HFFc6 (cell line): ENCODE results near the gene CNGB1. TPM values are rescaled to one million over a fixed set of nuclear protein-coding genes. Genes with fewer than 3 reads are reported as not detected.

ENCODE experiments used
- DNase-seq: peaks from one replicate; pipeline ENCODE4 v3.0.0-alpha.2; 2018
- H3K27ac Mint-ChIP-seq: 2 replicates; pipeline ENCODE4 v1.8.0; 2020; ENCODE audit warnings: mild to moderate bottlenecking, mixed read lengths
- H3K27me3 Mint-ChIP-seq: 2 replicates; pipeline ENCODE4 v1.8.0; 2021; ENCODE audit warnings: mild to moderate bottlenecking, moderate library complexity, mixed read lengths; ENCODE audit not compliant: insufficient read depth
- H3K36me3 Mint-ChIP-seq: 2 replicates; pipeline ENCODE4 v1.8.0; 2021; ENCODE audit warnings: low read depth, mixed read lengths
- H3K4me1 Mint-ChIP-seq: 2 replicates; pipeline ENCODE4 v1.8.0; 2020; ENCODE audit warnings: low read depth, mixed read lengths
- H3K4me3 Mint-ChIP-seq: 2 replicates; pipeline ENCODE4 v1.8.0; 2020; ENCODE audit warnings: mild to moderate bottlenecking, moderate library complexity, mixed read lengths
- H3K9me3 Mint-ChIP-seq: 2 replicates; pipeline ENCODE4 v1.8.0; 2020; ENCODE audit warnings: mild to moderate bottlenecking, mixed read lengths
- total RNA-seq, 6 experiments: library from RNA; stranded (reverse); fragmentation: NEBNext Ultra II Directional; extraction: Animal tissue kit (Norgen Biotek cat#: 25700); gene quantifications; 2 replicates in 1 of 6; 3 replicates in 5 of 6; pipeline ENCODE4 v1.2.3, GENCODE V29; 2021
- TF ChIP-seq, protein P1 (sequence below): fragments of 200-600 bp; sonication (generic); IDR thresholded peaks from 2 replicates; pipeline ENCODE4 v1.5.0; 2021; ENCODE audit warnings: antibody characterized with exemption, mild to moderate bottlenecking

Gene CNGB1
- total RNA-seq, 6 experiments from 2014 or later: 0.02 TPM; not detected in 5

DNA sequence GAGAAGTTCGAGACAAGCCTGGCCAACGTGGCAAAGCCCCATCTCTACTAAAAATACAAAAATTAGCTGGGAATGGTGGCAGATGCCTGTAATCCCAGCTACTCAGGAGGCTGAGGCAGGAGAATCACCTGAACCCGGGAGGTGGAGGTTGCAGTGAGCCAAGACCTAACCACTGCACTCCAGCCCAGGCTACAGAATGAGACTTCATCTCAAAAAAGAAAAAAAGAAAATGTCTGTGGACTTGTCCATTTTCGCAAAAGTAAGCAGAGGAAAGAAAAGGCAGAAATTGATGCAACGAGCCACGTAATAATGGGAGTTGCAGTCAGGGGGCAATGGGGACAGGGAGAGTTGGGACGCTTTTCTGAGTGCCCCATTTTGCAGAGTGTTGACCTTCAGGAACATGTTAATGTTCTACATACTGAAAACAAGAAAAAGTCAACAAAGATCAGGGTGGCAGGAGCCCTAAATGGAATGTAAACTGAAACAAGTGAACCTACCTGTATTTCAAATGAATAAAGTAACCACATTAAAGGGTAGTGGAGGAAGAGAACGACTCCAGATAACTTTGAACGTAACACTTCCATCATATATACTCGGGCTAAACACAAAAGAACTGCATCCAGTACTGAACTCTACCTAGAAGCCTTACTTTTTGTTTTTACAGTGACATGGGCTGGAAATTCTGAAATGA, 76.4 kb downstream of the CNGB1 start:
- TF ChIP-seq, protein P1, sequence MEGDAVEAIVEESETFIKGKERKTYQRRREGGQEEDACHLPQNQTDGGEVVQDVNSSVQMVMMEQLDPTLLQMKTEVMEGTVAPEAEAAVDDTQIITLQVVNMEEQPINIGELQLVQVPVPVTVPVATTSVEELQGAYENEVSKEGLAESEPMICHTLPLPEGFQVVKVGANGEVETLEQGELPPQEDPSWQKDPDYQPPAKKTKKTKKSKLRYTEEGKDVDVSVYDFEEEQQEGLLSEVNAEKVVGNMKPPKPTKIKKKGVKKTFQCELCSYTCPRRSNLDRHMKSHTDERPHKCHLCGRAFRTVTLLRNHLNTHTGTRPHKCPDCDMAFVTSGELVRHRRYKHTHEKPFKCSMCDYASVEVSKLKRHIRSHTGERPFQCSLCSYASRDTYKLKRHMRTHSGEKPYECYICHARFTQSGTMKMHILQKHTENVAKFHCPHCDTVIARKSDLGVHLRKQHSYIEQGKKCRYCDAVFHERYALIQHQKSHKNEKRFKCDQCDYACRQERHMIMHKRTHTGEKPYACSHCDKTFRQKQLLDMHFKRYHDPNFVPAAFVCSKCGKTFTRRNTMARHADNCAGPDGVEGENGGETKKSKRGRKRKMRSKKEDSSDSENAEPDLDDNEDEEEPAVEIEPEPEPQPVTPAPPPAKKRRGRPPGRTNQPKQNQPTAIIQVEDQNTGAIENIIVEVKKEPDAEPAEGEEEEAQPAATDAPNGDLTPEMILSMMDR: no peak
- Mint-ChIP-seq H3K27me3 (peaks cover 4% of the 10 kb centered on the region; the same call in 1 of the 2 replicates), H3K9me3 (no peaks in the 10 kb centered on the region), H3K4me3 (peak overlapping the region; percentile 18; the same call in 1 of the 2 replicates), H3K36me3 (no peaks in the 10 kb centered on the region; the same call in 1 of the 2 replicates), H3K27ac (peak overlapping the region; percentile 77), H3K4me1 (peaks cover 59% of the 10 kb centered on the region)
- no peak for DNase-seq

DNA sequence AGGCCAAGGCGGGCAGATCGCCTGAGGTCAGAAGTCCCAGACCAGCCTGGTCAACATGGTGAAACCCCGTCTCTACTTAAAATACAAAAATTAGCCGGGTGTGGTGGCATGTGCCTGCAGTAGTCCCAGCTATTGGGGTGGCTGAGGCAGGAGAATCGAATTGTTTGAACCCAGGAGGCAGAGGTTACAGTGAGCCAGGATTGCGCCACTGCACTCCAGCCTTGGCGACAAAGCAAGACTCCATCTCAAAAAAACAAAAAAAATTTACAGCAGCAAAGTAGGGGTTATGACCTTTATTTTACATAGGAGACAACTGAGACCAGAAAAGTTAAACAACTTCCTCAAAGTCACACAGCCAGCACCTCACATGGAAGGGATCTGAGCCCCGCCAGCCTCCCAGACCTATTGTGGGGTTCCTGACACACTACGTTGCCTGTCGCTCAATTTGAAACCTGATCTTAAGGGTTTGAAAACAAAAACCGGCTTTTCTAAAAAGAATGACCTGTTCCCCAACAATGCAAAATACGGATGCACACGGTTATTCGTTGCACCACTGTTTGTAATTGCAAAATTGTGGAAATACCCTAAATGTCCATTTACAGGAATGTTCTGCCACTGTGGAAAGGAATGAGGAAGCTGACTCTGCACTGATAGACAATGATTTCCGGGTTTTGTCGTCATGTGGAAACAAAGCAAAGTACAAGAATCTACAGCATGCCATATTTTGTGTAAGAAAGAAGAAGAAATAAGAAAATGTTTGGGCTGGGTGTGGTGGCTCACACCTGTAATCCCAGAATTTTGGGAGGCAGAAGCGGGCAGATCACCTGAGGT, 77.2 kb downstream of the CNGB1 start:
- H3K4me3 Mint-ChIP-seq: peak overlapping the region; percentile 18
- peaks cover 61% of the 10 kb centered on the region for H3K4me1 Mint-ChIP-seq
- H3K27me3 Mint-ChIP-seq: peaks cover 3% of the 10 kb centered on the region; the same call in 1 of the 2 replicates
- no peaks in the 10 kb centered on the region for H3K9me3 Mint-ChIP-seq
- H3K27ac Mint-ChIP-seq: peak overlapping the region; percentile 77
- no peaks in the 10 kb centered on the region; the same call in 1 of the 2 replicates for H3K36me3 Mint-ChIP-seq
- DNase-seq: peak; percentile 74
- TF ChIP-seq, protein P1: no peak

- Mint-ChIP-seq H3K27ac (peak overlapping the region; percentile 77), H3K4me3 (peak overlapping the region; percentile 18; the same call in 1 of the 2 replicates), H3K27me3 (peaks cover 4% of the 10 kb centered on the region; the same call in 1 of the 2 replicates), H3K9me3 (no peaks in the 10 kb centered on the region), H3K36me3 (no peaks in the 10 kb centered on the region; the same call in 1 of the 2 replicates), H3K4me1 (peaks cover 61% of the 10 kb centered on the region)
- DNase-seq: no peak
- TF ChIP-seq, protein P1: no peak
Measured at GRCh38 chr16:57893217-57893558, 77.7 kb downstream of the CNGB1 start.

GRCh38 chr16:57892447-57893096, 78.4 kb downstream of the CNGB1 start:
- Mint-ChIP-seq H3K27ac (peak overlapping the region; percentile 77), H3K36me3 (no peaks in the 10 kb centered on the region; the same call in 1 of the 2 replicates), H3K9me3 (no peaks in the 10 kb centered on the region), H3K27me3 (peaks cover 4% of the 10 kb centered on the region; the same call in 1 of the 2 replicates), H3K4me3 (peak overlapping the region; percentile 61; the same call in 1 of the 2 replicates), H3K4me1 (peaks cover 61% of the 10 kb centered on the region)
- no peak for DNase-seq
- TF ChIP-seq, protein P1: no peak

- DNase-seq: peak; percentile 34
- peaks cover 61% of the 10 kb centered on the region for H3K4me1 Mint-ChIP-seq
- H3K36me3 Mint-ChIP-seq: no peaks in the 10 kb centered on the region; the same call in 1 of the 2 replicates
- H3K27me3 Mint-ChIP-seq: peaks cover 4% of the 10 kb centered on the region; the same call in 1 of the 2 replicates
- TF ChIP-seq, protein P1: no peak
- H3K27ac Mint-ChIP-seq: peak overlapping the region; percentile 77
- peak overlapping the region; percentile 61; the same call in 1 of the 2 replicates for H3K4me3 Mint-ChIP-seq
- H3K9me3 Mint-ChIP-seq: no peaks in the 10 kb centered on the region
Measured at GRCh38 chr16:57892041-57892440, 78.9 kb downstream of the CNGB1 start.
